Activated CD4-positive, alpha-beta T cell treated with anti-CD3 and anti-CD28 coated beads for 4 hours (primary cell): Measurements from ENCODE around the gene DPPA3.
"Not testable (repeated sequence)": the region's sequence is repeated elsewhere in the genome, so short reads cannot be mapped to it uniquely, and the experiment has no call there.

ENCODE experiments used
- DNase-seq, 2 donors: peaks; one replicate each; pipeline ENCODE4 v3.0.0-alpha.2; 2020

DPPA3 gene

DNA sequence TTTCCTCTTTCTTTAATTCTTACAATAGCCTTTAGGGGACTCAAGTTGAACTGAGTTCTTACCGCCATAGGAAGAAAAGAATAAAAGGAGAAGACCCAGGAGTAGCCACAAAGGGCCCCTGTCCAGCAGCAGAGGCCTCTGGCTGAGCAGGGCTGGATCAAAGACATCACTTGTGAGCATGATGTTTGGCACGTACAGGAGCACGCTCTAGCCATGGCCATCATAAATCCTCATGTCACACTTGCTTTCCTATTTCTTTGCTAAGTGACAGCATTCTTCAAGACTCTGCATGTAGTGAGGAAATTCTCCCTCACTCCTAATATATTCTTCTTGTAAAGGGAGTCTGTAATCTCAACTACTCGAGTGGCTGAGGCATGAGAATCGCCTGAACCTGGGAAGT, 20.3 kb downstream of the DPPA3 start:
- DNase-seq = no peak

DNA sequence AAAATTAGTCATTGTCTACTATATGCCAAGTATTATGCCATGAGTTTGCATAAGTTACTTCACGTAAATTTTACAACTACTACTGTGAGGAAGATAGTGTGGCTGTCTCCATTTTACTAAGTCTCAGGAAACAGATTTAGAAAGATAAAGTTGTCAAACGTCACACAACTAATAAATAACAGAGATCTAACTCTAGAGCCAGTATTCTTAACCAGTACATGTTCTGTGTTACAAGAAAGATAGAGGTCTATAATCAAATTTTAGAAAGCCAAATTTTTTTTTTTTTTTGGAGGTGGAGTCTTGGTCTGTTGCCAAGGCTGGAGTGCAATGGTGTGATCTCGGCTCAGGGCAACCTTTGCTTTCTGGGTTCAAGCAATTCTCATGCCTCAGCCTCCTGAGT, 21.8 kb downstream of the DPPA3 start:
- no peak for DNase-seq

DNA sequence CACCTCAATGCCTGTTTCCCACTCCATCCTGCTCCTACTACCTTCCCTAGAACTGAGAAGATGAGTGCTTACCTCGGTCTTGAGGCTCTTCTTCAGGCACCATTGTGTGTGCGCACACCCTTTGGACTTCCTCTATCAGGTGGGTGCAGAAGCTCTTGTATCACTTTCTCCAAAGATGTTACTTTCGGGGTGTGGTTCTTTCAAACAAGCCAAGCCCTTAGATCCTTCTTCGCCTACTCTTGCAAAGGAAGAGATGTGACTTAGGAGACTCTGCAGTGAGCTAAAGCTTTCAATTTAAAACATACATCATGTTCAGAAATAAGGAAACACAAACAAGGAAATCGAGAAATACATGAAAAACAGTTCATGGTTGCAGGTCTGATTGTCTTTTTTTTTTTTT, 36.0 kb downstream of the DPPA3 start, which contains the start of gene CLEC4C:
CLEC4C (minus strand) TSS at position 130 of the 400 bp plus-strand sequence; CDS start at position 103, 27 bp downstream.
- no peak for DNase-seq

DNA sequence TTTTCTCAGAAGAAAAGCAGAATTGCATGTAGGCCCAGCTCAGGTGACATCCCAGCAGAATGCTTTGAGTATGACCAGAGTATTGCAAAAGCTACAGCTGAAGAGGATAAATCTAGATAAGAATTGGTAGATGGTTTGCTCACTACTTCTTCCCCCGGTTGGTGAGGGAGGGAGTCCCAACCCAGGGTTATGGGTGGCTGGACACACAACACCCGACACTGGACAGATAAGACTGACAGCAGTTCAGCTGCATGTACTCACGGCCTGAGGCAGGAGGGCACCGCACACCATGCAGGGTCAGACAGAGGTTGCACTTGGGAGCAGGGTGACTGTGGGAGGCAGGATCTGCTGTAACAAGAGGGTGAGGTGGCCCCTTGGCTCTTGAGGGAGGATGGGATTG, 37.6 kb downstream of the DPPA3 start:
- DNase-seq = no peak

DNA sequence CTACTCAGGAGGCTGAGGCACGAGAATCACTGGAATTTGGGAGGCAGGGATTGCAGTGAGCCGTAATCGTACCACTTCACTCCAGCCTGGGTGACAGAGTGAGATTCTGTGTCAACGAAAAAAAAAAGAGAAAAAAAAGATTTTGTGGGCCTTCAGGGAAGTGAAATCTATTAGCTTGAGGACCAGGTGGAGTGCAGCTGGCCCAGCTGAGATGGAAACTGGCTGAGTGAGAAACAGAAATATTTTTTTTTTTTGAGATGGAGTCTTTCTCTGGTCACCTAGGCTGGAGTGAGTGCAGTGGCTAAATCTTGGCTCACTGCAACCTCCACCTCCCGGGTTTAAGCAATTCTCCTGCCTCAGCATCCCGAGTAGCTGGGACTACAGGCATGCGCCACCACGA, 38.2 kb downstream of the DPPA3 start:
- no peak for DNase-seq

DNA sequence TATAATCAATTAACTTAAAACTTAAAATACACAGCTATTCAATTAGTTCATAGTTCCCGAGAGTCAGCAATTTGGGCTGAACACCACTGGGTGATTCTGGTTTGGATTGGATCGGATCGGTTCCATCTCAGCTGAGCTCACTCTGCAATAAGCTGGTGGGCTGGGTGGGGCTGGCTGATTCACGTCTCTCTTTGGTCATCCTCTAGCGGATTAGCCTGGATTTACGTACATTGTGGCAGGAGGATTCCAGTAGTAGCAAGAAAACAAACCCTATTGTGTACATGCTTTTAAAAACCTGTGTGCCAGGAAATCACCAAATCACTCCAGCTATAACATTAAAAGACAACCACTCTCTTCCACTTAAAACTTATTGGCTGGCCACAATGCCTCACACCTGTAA, 39.1 kb downstream of the DPPA3 start:
- DNase-seq = no peak

DNA sequence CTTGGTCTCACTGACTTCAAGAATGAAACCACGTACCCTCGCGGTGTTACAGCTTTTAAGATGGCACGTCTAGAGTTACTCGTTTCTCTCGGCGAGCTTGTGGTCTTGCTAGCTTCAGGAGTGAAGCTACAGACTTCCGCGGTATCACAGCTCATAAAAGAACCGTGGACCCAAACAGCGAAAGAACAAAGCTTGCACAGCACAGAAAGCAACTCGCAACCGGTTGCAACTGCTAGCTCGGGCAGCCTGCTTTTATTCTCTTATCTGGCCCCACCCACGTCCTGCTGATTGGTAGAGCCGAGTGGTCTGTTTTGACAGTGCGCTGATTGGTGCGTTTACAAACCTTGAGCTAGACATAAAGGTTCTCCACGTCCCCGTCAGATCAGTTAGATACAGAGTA, 40.2 kb downstream of the DPPA3 start:
- DNase-seq = no peak

DNA sequence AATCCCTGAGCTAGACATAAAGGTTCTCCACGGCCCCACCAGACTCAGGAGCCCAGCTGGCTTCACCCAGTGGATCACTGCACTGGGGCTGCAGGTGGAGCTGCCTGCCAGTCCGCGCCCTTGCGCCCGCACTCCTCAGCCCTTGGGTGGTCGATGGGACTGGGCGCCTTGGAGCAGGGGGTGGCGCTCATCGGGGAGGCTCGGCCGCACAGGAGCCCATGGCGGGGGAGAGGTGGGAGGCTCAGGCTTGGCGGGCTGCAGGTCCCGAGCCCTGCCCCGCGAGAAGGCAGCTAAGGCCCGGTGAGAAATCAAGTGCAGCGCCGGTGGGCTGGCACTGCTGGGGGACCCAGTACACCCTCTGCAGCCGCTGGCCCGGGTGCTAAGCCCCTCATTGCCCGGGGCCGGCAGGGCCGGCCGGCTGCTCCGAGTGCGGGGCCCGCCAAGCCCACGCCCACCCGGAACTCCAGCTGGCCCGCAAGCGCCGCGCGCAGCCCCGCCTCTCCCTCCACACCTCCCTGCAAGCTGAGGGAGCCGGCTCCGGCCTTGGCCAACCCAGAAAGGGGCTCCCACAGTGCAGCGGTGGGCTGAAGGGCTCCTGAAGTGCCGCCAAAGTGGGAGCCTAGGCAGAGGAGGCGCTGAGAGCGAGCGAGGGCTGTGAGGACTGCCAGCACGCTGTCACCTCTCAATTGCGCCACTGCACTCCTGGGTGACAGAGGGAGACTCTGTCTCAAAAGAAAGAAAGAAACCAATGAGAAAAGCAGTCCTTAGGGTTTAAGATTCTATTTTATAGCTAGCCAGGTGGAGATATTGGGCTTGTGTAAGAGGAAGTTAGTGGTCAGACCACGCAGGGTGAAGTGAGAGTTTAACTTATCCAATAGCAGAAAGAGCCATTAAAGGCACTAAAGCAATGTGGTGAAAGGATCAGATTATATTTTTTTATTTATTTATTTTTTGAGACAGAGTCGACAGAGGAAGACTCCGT, 41.0 kb downstream of the DPPA3 start:
- not testable (repeated sequence) for DNase-seq

DNA sequence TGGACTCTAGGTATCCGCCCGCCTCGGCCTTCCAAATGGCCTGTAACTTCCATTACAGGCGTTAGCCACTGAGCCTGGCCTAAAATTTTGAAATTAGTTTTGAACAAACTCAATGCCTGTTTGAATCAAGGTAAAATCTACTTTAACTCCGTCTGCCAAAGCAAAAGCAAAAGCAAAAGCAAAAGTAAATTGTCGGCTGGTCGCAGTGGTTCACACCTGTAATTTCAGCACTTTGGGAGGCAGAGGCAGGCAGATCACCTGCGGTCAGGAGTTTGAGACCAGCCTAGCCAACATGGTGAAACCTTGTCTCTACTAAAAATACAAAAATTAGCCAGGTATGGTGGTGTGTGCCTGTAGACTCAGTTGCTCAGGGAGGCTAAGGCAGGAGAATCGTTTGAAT, 44.4 kb downstream of the DPPA3 start:
- DNase-seq = not testable (repeated sequence)

DNA sequence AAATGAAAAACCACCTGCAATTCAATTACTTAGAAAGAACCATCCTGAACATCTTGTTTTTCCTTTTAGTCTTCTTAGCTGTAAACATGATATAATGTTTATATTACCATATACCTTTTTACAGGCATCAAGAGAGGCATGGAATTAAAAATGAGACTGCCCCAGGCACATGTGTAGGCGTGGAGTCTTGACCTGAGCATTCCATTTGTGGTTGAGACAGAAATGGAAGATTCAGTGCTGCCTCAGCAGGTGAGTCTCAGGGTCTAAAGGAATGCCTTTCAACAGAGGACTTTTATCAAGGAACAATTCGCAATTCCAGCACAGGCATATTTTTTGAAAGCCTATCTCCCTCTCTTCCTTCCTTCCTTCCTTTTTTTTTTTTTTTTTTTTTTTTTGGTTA, 45.8 kb downstream of the DPPA3 start:
- DNase-seq = no peak

DNA sequence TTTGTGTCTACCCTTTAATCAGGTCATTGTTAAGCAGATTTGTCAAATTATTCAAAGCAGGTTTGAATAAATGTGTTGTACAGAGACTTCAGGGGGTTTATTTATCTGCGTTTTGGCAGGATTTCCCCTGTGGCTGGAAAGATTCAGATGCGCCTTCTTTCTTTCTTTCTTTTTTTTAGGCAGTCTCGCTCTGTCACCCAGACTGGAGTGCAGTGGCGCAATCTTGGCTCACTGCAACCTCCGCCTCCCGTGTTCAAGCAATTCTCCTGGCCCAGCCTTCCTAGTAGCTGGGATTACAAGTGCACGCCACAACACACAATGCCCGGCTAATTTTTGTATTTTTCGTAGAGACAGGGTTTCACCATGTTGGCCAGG, 47.5 kb downstream of the DPPA3 start:
- no peak for DNase-seq
